Upper lobe of left lung (tissue), 4 donors: ENCODE results near the gene CCDC148.

Source experiments
- EP300 ChIP-seq, 4 donors: sonication (generic); formaldehyde crosslinking; IDR thresholded peaks; one replicate each; pipeline ENCODE4 v1.5.1; 2017; ENCODE audit warnings: antibody characterized with exemption in 4 of 4, control low read depth in 2 of 4
- POLR2A ChIP-seq, 4 donors: fragments of 450-650 bp; IDR thresholded peaks; one replicate each; pipeline ENCODE4 v1.5.1; 2016 to 2017; ENCODE audit warnings: antibody characterized with exemption in 4 of 4, mild to moderate bottlenecking in 2 of 4

GRCh38 chr2:158458617-158458920 lies 2.0 kb upstream of the CCDC148 start:
- TF ChIP-seq POLR2A (IDR thresholded peaks at IDR 0.05) (no peak), EP300 (IDR thresholded peaks at IDR 0.05) (no peak)
